HL-60 (cell line): ENCODE measurements around the gene GPR42.

Experiments used
- DNase-seq, 2 experiments: peaks; one replicate each; pipeline ENCODE4 v3.0.0-alpha.2; 2010 to 2020; ENCODE audit warnings: low read depth in 1 of 2, low spot score in 1 of 2
- H3K27ac ChIP-seq: fragments of 250-450 bp; sonication (Bioruptor Pico); replicated peaks from 2 replicates; pipeline ENCODE4 v1.5.1; 2020; ENCODE audit warnings: mild to moderate bottlenecking, moderate library complexity
- H3K27me3 ChIP-seq: fragments of 250-450 bp; sonication (Bioruptor Pico); 2 replicates; pipeline ENCODE4 v1.5.1; 2021; ENCODE audit warnings: mild to moderate bottlenecking, moderate library complexity; ENCODE audit not compliant: insufficient read depth, poor library complexity, severe bottlenecking
- H3K4me3 ChIP-seq: replicated peaks from 2 replicates; pipeline ENCODE4 v1.5.1; 2011; ENCODE audit warnings: mild to moderate bottlenecking, control low read depth, low read length; ENCODE audit not compliant: insufficient read depth
- GABPA ChIP-seq: IDR thresholded peaks from 2 replicates; pipeline ENCODE4 v1.6.1; 2012; ENCODE audit warnings: low read depth
- POLR2AphosphoS5 ChIP-seq: IDR thresholded peaks from 2 replicates; pipeline ENCODE4 v1.6.1; 2012; ENCODE audit warnings: low read depth
- SPI1 ChIP-seq: IDR thresholded peaks from 2 replicates; pipeline ENCODE4 v1.6.1; 2012; ENCODE audit warnings: low read depth, mild to moderate bottlenecking, borderline replicate concordance
- TF ChIP-seq, protein P1 (sequence below): IDR thresholded peaks from 2 replicates; pipeline ENCODE4 v1.6.1; 2012; ENCODE audit warnings: low read depth; ENCODE audit not compliant: insufficient replicate concordance
- TF ChIP-seq, protein P2 (sequence below): IDR thresholded peaks from one replicate; pipeline ENCODE4 v1.5.1; 2011; ENCODE audit warnings: low read length, control low read depth, inconsistent platforms; ENCODE audit not compliant: insufficient read depth

GPR42 gene

DNA sequence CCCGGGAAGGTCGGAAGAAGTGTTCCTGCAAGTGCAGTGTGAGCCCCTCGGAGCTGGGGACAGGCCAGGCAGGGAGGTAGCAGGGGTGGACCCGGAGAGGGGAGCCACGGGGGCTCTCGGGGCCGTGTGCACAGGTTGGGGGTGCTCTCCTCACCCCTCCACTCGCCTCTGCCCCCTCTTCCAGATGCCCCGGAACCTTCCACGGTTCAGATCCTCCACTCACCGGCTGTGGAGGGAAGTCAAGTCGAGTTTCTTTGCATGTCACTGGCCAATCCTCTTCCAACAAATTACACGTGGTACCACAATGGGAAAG, 32.9 kb upstream of the GPR42 start:
- no peaks in the 10 kb centered on the region for H3K27me3 ChIP-seq
- no peak overlapping the region for H3K27ac ChIP-seq
- DNase-seq, result no peak
- TF ChIP-seq POLR2AphosphoS5 (no peak), GABPA (no peak), SPI1 (no peak)
- H3K4me3 ChIP-seq, result no peak overlapping the region

DNA sequence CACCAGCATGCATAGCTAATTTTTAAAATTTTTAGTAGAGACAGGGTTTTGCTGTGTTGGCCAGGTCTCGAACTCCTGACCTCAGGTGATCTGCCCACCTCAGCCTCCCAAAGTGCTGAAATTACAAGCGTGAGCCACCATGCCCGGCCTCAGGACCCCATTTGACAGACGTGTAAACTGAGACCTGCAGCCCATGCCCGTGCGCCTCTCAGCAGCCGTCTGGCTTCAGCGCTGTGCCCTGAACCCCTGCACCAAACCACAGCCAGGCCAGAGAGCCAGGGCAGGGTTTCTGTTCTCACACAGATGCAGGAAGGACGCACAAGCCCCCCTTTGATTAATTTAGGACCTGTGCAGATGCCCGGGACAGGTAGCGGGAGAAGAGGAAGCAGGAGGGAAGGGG, 30.4 kb upstream of the GPR42 start:
- no peak overlapping the region for H3K27ac ChIP-seq
- no peak for DNase-seq
- TF ChIP-seq, protein P1, sequence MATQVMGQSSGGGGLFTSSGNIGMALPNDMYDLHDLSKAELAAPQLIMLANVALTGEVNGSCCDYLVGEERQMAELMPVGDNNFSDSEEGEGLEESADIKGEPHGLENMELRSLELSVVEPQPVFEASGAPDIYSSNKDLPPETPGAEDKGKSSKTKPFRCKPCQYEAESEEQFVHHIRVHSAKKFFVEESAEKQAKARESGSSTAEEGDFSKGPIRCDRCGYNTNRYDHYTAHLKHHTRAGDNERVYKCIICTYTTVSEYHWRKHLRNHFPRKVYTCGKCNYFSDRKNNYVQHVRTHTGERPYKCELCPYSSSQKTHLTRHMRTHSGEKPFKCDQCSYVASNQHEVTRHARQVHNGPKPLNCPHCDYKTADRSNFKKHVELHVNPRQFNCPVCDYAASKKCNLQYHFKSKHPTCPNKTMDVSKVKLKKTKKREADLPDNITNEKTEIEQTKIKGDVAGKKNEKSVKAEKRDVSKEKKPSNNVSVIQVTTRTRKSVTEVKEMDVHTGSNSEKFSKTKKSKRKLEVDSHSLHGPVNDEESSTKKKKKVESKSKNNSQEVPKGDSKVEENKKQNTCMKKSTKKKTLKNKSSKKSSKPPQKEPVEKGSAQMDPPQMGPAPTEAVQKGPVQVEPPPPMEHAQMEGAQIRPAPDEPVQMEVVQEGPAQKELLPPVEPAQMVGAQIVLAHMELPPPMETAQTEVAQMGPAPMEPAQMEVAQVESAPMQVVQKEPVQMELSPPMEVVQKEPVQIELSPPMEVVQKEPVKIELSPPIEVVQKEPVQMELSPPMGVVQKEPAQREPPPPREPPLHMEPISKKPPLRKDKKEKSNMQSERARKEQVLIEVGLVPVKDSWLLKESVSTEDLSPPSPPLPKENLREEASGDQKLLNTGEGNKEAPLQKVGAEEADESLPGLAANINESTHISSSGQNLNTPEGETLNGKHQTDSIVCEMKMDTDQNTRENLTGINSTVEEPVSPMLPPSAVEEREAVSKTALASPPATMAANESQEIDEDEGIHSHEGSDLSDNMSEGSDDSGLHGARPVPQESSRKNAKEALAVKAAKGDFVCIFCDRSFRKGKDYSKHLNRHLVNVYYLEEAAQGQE, result no peak
- TF ChIP-seq POLR2AphosphoS5, result no peak
- TF ChIP-seq, protein P2, sequence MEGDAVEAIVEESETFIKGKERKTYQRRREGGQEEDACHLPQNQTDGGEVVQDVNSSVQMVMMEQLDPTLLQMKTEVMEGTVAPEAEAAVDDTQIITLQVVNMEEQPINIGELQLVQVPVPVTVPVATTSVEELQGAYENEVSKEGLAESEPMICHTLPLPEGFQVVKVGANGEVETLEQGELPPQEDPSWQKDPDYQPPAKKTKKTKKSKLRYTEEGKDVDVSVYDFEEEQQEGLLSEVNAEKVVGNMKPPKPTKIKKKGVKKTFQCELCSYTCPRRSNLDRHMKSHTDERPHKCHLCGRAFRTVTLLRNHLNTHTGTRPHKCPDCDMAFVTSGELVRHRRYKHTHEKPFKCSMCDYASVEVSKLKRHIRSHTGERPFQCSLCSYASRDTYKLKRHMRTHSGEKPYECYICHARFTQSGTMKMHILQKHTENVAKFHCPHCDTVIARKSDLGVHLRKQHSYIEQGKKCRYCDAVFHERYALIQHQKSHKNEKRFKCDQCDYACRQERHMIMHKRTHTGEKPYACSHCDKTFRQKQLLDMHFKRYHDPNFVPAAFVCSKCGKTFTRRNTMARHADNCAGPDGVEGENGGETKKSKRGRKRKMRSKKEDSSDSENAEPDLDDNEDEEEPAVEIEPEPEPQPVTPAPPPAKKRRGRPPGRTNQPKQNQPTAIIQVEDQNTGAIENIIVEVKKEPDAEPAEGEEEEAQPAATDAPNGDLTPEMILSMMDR, result no peak
- H3K27me3 ChIP-seq, result no peaks in the 10 kb centered on the region
- no peak overlapping the region for H3K4me3 ChIP-seq

DNA sequence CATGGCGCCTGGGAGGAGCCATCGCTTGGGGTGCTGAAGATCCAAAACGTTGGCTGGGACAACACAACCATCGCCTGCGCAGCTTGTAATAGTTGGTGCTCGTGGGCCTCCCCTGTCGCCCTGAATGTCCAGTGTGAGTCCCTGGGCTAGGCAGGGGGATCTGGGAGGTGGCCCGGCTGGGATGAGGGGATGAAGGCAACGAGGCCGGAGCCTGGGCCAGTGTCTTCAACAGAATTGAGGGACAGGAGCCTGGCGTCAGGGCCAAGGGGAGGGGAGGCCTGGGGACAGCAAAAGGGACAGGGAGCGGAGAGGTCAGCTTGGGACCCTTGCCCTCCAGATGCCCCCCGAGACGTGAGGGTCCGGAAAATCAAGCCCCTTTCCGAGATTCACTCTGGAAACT, 29.9 kb upstream of the GPR42 start:
- H3K27ac ChIP-seq, result no peak overlapping the region
- DNase-seq, result no peak
- peaks cover 4% of the 10 kb centered on the region for H3K27me3 ChIP-seq
- H3K4me3 ChIP-seq, result no peak overlapping the region
- TF ChIP-seq, protein P1, result no peak
- TF ChIP-seq POLR2AphosphoS5, result no peak
- TF ChIP-seq, protein P2, result no peak
- TF ChIP-seq GABPA, result no peak
- TF ChIP-seq SPI1, result no peak

DNA sequence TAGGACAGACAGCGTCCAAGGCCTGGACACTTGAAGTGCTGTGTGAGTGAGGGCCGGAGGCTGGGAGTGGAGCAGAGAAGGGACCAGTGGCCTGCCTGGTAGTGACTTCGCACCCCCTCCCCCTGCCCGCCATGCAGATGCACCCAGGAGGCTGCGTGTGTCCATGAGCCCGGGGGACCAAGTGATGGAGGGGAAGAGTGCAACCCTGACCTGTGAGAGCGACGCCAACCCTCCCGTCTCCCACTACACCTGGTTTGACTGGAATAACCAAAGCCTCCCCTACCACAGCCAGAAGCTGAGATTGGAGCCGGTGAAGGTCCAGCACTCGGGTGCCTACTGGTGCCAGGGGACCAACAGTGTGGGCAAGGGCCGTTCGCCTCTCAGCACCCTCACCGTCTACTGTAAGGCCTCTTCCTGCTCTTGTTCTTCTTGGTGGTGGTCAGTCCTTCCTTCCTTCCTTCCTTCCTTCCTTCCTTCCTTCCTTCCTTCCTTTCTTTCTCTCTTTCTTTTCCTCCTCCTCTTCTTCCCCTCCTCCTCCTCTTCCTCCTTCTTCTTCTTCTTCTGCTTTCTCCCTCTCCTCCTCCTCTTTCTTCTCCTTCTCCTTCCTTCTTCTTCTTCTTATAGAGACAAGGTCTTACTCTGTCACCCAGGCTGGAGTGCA, 29.2 kb upstream of the GPR42 start:
- no peak overlapping the region for H3K27ac ChIP-seq
- peaks cover 5% of the 10 kb centered on the region for H3K27me3 ChIP-seq
- no peak overlapping the region for H3K4me3 ChIP-seq
- no peak for DNase-seq
- TF ChIP-seq, protein P2, result no peak
